Heart left ventricle (tissue), 13 donors: ENCODE results near the gene INPP4B.

ENCODE experiments used
- POLR2A ChIP-seq, 2 donors: fragments of 450-650 bp; IDR thresholded peaks; one replicate each; pipeline ENCODE4 v1.6.1; 2017; ENCODE audit warnings: antibody characterized with exemption in 2 of 2, mild to moderate bottlenecking in 2 of 2, moderate library complexity in 2 of 2
- TF ChIP-seq, protein P1 (sequence below), 12 donors: fragments of 200-600 bp; sonication (generic) in 4 of 12; IDR thresholded peaks; one replicate each; pipeline versions ENCODE4 v1.5.0 to v1.8.0; 2018 to 2022; ENCODE audit warnings: antibody characterized with exemption in 12 of 12, mild to moderate bottlenecking in 5 of 12
- donor health status: ischemic (EF 13 %, LVEDD 7.1; RV severe dilation, severe dysfunction).
- donor health status: DM: no; HTN: yes; CAD: no.
- donor health status: DM: no; HTN: no; CAD: no.
- donor health status: ischemic (EF 25% LVEDD 6.9; RV normal size, moderate dysfunction).
- donor health status: ischemic (EF 25% LVEDD 5.7; RV mildly dilated, moderate dysfunction).
- donor health status: ischemic (EF 35%, LVEDD 5.7; RV mildly dilated, moderate dysfunction).
- donor health status: nonischemic (EF 11% LVEDD 7.7; RV severe dilation, severe dysfunction).
- donor health status: DM: yes; HTN: yes; CAD: no.
- donor health status: PGD.
- donor health status: ischemic (EF 29% LVEDD 5.4; RV normal size, mild dysfunction).
- donor health status: nonischemic (EF 23%, LVEDD 6.1; RV moderate dilation, normal function).

DNA sequence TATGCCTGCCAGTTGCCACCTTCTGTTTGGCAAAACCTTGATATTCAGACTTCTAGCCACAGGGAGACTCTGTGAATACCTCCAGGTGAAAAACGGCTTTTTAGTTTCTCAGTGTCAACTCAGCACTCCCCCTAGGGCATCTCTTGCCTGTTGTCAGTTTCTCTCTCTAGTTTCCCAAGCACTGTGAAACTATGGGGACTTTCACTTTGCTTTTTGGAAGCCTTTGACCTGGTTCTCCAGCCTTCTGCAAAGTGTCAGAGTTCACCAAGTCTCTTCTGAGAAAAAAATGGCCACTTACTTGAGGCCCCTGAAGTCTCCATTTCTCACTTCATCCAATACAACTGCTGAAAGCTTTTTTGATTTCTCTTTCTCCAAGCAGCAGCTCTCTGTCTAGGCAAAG lies 521.5 kb downstream of the INPP4B start:
- TF ChIP-seq, protein P1, sequence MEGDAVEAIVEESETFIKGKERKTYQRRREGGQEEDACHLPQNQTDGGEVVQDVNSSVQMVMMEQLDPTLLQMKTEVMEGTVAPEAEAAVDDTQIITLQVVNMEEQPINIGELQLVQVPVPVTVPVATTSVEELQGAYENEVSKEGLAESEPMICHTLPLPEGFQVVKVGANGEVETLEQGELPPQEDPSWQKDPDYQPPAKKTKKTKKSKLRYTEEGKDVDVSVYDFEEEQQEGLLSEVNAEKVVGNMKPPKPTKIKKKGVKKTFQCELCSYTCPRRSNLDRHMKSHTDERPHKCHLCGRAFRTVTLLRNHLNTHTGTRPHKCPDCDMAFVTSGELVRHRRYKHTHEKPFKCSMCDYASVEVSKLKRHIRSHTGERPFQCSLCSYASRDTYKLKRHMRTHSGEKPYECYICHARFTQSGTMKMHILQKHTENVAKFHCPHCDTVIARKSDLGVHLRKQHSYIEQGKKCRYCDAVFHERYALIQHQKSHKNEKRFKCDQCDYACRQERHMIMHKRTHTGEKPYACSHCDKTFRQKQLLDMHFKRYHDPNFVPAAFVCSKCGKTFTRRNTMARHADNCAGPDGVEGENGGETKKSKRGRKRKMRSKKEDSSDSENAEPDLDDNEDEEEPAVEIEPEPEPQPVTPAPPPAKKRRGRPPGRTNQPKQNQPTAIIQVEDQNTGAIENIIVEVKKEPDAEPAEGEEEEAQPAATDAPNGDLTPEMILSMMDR (IDR thresholded peaks at IDR 0.05), result no peak
- TF ChIP-seq POLR2A (IDR thresholded peaks at IDR 0.05), result no peak
